NCI-H460 (cell line): ENCODE measurements around the gene TMEM271. TPM values are rescaled to one million over a fixed set of nuclear protein-coding genes. Genes with fewer than 3 reads are reported as not detected.
"Not testable (repeated sequence)": the region's sequence is repeated elsewhere in the genome, so short reads cannot be mapped to it uniquely, and the experiment has no call there.

Source experiments
- DNase-seq: peaks from one replicate; pipeline ENCODE4 v3.0.0-alpha.2; 2016; ENCODE audit warnings: low read depth; ENCODE audit errors: extremely low read depth
- total RNA-seq: library from RNA; depleted of rRNA; stranded (reverse); fragments of >200 nt; shearing (Covaris generic); gene quantifications from 2 replicates; pipeline ENCODE4 v1.2.3, GENCODE V29; 2014

Gene TMEM271
- total RNA-seq, 1 experiment from 2014 or later: not detected

DNA sequence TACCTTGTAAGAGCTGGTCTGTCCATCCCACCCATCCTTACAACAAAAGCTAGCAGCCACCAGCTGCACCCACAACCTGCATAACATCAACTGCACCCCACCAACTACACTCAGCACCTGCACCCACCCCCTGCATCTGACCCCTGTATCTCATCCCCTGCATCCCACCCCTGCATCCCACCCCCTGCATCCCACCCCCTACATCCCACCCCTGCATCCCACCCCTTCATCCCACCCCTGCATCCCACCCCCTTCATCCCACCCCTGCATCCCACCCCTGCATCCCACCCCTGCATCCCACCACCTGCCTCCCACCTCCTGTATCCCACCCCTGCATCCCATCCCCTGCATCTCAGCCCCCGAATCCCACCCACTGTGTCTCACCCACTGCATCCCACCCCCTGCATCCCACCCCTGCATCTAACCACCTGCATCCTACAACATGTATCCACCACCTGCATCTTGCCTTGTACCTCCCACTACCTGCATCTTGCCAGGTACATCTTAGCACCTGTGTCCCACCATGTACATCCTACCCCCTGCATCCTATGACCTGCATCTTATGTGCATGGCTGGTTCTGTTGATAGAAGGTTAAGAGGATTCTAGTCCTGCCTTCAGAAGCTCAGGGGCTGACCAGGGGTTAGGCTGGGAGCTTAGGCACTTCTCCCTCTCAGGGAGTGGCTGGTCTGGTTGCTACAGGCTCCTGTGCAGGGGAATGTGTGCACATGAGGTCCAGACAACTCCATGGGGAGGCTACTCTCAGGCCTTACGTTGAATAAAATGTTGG is 9.4 kb downstream of the TMEM271 start:
- no peak for DNase-seq

DNA sequence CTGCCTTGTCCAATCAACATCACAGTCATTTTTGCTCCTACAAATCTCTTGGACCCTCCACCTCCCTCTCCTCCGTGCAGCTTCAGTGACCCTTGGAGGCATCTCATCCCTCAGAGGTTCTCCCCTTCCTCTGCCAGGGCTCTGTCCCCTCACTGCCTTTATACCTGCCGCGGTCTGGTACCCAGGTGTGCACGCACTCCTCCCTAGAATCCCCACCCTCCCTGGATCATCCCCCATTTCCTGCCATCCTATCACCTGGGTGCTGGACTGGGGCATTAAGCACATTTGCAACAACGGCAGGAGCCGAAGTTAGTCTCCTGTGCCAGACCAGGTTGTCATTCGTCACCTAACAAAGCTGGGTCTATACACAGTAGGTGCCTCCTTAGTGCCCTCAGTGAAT is 10.1 kb downstream of the TMEM271 start:
- DNase-seq: no peak

DNA sequence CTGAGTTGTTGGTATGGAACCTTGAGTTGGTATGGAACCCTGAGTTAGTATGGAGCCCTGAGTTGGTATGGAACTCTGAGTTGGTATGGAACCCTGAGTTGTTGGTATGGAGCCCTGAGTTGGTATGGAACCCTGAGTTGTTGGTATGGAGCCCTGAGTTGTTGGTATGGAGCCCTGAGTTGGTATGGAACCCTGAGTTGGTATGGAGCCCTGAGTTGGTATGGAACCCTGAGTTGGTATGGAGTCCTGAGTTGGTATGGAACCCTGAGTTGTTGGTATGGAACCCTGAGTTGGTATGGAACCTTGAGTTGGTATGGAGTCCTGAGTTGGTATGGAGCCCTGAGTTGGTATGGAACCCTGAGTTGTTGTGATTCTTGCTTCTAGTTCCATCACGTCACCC is 10.5 kb downstream of the TMEM271 start:
- DNase-seq: not testable (repeated sequence)

DNA sequence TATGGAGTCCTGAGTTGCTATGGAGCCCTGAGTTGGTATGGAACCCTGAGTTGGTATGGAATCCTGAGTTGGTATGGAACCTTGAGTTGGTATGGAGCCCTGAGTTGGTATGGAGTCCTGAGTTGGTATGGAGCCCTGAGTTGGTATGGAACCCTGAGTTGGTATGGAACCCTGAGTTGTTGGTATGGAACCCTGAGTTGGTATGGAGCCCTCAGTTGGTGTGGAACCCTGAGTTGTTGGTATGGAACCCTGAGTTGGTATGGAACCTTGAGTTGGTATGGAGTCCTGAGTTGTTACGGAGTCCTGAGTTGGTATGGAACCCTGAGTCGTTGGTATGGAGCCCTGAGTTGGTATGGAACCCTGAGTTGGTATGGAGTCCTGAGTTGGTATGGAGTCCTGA is 13.6 kb downstream of the TMEM271 start:
- not testable (repeated sequence) for DNase-seq

DNA sequence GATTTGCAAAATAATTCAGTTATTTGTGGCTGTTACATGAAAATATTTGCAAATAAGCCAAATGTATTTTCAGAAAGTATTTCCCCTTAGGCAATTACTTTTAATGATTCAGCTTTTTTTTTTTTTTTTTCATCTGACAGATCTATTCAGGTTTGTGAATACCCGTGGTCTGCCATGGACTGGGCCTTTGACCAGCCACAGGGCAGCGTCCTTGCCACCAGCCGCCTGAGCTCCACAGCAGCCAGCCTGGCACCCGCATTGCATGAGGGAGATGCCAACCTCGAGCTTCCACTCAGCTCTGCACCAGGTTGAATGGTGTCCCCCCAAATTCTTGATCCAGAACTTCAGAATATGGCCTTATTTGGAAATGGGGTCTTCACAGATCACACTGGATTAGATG is 14.7 kb downstream of the TMEM271 start:
- DNase-seq: no peak

DNA sequence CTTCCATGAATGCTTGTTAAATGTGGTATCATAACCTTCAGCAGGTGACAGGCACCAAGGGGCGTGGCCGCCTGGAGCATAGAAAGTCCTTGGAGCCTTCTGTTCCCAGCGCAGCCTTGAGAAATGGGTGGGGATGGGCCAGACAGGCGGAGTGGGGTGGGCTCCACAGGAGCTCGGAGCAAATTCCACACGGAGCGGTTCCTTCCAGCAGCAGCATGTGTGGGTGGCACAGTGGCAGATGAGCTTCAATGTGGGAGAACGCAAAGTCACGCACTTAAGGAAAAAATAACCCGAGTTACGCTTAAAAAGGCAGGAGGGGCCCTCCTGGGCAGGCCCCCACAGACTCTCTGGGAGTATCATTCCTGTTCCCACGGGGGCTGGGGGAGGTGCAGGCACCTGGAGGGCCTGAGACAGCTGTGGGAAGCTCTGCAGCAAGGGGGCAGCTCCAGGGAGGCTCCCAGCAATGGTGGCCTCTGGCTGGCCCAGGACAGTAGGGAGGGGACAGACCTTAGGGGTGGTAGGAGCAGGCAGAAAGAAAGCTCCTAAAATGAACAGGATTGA is 15.3 kb downstream of the TMEM271 start:
- no peak for DNase-seq

DNA sequence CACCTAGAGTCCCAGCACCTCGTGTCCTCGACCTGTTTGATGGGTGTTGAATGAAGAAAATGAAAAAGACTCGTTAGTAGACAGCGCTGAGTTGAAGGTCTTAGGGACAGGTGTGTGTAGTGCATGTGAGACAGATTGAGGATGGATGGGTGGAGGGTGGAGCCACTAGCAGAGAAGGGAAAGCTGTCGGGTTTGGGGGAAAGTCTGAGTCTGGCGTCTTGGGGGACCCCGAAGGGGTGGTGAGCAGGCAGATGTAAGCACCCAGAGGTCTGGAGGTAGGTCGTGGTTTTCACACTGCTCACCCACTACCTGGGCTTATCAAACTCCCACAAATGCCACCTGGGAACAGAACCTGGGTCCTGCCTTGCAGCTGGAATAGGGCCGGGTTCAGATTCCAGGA is 16.0 kb downstream of the TMEM271 start:
- no peak for DNase-seq

DNA sequence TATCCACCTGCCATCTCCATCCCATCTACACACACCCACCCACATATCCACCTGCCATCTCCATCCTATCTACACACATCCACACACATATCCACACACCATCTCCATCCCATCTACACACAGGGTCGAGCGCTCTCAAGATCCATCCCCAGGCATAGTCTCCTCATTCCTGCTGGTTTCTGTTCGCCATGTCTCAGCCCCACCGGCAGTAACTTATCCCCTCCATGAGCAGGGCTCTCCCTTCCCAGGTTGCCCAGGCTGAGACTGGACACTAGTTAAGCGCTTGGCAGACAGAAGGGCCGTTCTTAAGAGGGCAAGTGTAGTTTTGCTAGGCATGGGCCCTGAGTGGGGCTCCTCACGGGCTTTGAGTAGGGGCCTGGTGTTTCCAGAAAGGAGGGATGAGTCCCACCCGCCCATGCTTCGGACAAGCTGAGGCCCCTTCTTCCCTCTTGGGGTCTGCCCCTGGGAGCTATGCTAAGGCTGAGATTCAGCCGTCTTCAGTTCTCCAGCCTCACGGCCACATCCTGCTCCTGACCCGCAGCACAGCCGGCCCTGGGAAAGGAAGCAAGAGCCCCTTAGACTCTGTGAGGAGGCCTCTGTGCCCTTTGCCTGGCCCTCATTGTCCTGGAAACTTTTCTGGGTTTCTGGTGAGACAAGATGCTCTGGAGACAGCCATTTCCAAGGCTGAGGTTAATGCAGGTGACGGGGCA is 20.4 kb downstream of the TMEM271 start:
- no peak for DNase-seq

DNA sequence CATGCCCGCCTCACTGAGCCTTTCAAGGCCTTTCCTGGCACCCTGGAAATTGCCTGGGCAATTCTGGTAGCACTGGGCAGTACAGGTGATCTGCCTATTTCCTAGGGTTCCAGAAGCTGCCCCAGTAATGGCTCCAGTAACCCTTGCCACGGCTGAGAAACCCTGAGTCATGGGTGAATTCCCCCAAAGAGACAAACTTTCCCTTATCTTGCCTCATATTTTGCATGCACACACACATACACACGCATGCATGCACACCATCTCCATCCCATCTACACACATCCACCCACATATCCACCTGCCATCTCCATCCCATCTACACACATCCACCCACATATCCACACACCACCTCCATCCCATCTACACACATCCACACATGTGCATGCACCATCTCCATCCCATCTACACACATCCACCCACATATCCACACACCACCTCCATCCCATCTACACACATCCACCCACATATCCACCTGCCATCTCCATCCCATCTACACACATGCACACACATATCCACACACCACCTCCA is 21.2 kb downstream of the TMEM271 start:
- DNase-seq: not testable (repeated sequence)

DNA sequence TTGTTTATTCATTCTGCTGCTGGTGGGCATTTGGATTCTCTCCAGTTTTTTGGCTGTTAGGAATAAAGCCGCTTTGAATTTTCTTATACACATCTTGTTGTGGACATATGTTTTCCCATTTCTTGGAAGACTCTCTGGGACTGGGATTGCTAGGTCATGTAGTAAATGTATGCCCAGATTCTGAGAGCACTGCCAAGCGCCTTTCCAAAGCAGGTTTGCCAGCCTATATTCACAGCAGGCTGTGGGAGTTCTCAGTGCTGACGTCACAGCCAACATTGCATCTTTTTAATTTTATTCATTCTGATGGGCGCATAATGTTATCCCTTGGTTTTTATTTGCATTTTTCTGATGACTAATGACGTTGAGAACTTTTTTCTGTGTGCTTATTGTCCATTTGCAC is 24.1 kb downstream of the TMEM271 start:
- DNase-seq: no peak

DNA sequence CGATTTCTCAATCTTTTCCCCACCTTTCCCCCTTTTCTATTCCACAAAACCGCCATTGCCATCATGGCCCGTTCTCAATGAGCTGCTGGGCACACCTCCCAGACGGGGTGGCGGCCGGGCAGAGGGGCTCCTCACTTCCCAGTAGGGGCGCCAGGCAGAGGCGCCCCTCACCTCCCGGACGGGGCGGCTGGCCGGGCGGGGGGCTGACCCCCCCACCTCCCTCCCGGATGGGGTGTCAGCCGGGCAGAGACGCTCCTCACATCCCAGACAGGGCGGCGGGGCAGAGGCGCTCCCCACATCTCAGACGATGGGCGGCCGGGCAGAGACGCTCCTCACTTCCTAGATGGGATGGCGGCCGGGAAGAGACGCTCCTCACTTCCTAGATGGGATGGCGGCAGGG is 25.8 kb downstream of the TMEM271 start:
- DNase-seq: not testable (repeated sequence)

DNA sequence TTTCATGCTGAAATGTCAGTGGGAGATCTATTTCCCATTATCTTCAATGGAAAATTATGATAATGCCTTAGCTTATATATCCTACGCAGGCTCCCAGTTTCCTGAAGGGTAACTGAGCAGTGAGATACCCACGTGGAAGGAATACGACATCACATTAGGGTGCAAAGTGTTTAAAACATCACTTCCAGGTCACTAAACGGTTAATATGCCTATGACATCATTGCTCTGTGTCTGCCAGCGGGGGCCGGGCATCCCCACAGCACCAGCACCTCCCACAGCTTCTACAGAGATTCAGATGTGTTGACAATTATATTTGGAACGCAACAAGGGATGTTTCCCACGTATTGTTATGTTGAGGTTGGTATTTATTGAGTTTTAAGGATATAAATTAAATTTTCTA is 27.1 kb downstream of the TMEM271 start:
- no peak for DNase-seq

DNA sequence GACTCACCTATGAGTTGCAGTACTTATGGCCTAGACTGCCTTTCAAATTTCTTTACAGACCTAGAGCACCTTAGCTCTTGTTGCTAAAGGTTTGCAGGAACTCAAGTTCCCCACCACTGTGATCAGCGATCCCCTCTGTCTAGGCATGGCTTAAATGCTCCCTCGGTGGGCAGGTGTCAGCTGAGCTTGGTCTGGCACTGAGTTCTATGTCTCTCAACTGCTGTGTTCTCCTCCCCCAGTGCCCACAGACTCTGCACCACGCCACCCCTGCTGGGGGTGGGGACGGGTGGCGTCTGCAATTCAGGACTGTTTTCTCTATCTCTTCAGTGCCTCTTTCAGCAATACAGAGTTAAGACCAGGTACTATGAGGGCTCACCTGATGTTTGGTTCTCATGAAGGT is 30.5 kb downstream of the TMEM271 start:
- no peak for DNase-seq

DNA sequence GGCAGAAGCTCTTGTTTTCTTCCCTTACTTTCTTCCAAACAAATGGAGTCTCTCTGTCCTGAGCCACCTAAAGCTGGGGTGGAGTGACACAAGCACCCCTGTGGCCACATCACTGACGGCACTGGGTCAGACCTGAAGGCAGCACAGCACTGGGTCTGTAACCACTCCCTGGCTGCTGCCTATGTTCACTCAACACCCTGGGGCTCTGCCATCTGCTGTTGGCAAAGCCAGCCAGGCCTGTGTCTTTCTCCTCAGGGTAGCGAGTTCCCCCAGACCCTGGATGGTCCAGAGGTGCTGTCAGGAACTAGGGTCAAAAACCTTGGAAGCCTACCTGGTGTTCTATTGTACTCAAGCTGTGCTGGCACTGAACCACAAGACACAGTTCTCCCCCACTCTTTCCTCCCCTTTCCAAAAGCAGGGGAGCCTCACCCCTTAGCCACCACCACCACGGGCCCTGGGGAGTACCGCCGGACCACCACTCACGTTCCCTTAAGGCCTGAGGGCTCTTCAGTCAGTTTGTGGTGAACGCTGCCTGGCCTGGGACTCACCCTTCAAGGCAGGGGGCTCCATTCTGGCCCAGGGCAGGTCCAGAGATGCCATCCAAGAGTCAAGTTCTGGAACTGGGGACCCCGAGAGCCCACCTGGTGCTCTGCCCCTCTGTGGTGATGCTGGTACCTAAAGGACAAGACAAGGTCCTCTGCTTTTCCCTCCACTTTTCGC is 31.5 kb downstream of the TMEM271 start:
- DNase-seq: no peak

DNA sequence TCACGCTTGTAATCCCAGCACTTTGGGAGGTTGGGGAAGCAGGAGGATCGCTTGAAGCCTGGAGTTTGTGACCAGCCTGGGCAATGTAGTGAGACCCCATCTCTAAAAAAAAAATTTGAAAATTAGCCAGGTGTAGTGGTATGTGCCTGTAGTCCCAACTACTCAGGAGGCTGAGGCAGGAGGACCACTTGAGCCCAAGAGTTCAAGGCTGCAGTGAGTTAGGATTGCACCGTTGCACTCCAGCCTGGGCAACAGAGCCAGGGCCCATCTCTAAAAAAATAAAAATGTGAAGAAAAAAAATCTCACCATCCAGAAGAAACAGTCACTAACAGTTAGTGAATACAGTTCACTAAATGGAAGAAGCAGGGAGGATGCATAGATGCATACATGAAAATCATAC is 34.8 kb downstream of the TMEM271 start:
- no peak for DNase-seq

DNA sequence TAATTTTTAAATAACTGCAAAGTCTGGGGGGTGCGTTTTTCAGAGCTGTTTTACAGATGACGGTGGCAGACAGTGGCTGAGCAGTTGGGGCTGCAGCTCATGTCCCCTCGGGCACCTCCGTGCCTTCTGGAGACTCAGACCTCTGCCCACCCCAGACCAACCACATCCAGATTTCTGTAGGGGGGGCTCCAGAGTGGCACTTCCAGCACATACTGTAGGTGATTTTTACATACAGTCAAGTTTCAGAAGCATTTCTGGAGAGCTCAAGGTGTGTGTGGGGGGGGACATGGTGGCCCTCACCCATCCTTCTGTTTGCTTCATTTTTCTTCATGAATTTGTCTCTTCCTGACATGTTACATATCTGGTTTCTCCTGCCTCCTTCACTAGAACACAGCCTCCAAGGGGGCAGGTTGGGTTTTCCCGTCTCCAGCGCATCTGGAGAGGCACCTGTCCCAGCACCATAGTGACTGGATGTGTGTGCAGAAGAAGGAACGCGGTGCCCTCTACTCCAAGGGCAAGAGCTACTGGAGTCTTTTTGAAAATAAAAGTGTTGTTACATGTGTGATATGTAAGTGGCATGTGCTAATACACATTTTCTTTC is 37.5 kb downstream of the TMEM271 start:
- no peak for DNase-seq

DNA sequence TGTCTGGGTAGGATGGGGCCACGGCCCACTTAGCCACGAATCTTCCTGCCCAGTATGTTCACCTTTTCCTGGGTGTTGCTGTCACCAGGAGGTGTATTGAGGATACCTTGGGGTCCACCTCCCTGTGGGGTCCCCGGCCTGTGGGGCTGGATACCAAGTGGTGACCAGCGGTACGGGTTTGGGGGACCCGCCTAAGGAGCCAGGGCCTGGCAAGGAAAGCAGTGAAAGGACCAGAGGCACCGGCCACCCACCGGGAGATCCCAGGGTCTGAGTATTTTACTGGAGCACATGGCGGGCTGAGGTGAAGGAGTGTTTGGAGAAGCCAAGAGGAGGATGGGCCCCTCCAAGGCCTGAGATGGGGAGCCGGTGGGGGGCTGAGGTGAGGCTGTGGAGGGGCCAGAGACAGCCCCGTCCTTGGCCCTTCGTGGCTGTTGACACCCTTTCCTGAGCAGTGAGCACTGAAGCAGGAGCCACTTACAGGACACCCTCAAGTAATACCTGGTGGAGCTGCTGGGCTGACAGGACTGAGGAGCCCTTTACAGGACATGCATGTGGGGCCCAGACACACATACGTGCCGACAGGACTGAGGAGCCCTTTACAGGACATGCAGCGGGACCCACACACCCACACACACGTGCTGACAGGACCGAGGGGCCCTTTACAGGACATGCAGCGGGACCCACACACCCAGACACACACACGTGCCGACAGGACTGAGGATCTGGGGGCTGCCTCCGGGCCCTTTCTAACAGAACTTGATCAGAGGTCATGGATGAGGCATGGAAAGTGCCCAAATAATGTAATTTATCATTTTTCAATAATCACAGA is 38.4 kb downstream of the TMEM271 start:
- no peak for DNase-seq

DNA sequence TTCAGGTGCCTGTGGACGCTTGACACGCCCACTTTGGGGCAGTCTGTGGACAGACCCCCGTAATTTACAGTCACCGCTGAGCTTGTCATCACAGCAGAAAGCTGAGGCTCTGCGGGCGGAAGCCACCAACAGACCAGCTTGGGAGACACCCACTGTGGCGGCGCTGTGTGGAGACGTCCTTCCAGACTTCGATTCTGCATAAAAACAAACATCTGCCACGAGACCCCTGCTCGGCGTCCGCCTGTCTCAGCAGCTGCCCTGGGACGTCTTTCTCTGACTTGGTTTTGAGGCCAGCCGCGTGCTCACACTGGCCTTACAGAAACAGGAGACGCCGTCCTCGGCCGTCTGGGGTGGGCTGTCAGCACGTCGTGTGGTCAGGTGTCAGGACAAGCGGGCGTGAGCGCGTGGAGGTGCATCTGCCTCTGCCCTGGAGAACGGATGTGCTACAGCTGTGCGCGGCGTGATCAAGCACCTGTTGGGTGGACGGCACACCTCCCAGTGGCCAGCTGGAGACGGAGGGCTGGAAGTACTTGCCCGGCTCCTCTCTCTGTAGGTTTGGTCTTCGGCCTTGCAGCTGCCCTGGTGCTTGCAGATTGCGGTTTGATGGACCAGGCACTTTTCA is 39.6 kb downstream of the TMEM271 start:
- no peak for DNase-seq

DNA sequence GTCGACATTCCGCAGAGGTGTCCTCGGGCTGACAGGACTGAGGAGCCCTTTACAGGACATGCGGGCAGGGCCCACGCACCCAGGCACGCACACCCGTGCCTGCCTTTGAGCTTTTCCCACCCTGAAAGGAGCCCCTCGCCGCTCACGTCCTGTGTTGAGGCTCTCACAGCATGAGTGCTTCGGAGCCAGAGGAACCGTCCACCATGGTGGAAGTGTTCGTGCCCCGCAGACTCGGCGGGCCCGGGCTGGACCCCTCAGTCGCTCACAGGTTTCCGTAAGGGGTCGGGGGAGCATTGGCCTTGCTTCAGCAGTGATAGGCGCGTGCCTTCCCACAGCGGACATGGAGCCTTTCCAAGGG is 40.2 kb downstream of the TMEM271 start:
- no peak for DNase-seq
